SK-N-SH treated with all-trans-retinoic acid at 6 μM for 48 hours (cell line): ENCODE measurements around the gene ABLIM1.

Source experiments
- ATAC-seq: fragments of 200-7000 bp; cut with Tn5 transposase; 3 replicates; pipeline ENCODE4 v1.9.1; 2020; ENCODE audit warnings: mild to moderate bottlenecking, moderate library complexity
- ARNTL ChIP-seq: fragments of 450-650 bp; formaldehyde crosslinking; IDR thresholded peaks from 2 replicates; pipeline ENCODE4 v1.5.0; 2020; ENCODE audit warnings: low read depth, mild to moderate bottlenecking, moderate library complexity, borderline replicate concordance
- BACH2 ChIP-seq: fragments of 250-450 bp; sonication (Bioruptor Pico); IDR thresholded peaks from 2 replicates; pipeline ENCODE4 v1.9.0; 2021; ENCODE audit warnings: mild to moderate bottlenecking, borderline replicate concordance
- CSDC2 ChIP-seq: fragments of 250-450 bp; sonication (Bioruptor Pico); IDR thresholded peaks from 2 replicates; pipeline ENCODE4 v1.5.0; 2020; ENCODE audit warnings: mild to moderate bottlenecking, moderate library complexity
- CSRNP3 ChIP-seq: fragments of 250-450 bp; sonication (Bioruptor Pico); IDR thresholded peaks from 2 replicates; pipeline ENCODE4 v1.5.1; 2021; ENCODE audit warnings: mild to moderate bottlenecking, moderate library complexity
- ESRRG ChIP-seq: fragments of 250-450 bp; sonication (Bioruptor Pico); IDR thresholded peaks from 2 replicates; pipeline ENCODE4 v1.6.1; 2021; ENCODE audit warnings: mild to moderate bottlenecking
- ISL1 ChIP-seq: fragments of 250-450 bp; sonication (Bioruptor Pico); IDR thresholded peaks from 2 replicates; pipeline ENCODE4 v2.1.2; 2022; ENCODE audit warnings: mild to moderate bottlenecking, moderate library complexity
- OSR1 ChIP-seq: fragments of 250-450 bp; sonication (Bioruptor Pico); IDR thresholded peaks from 2 replicates; pipeline ENCODE4 v1.8.0; 2022; ENCODE audit warnings: moderate library complexity, mild to moderate bottlenecking, inconsistent platforms
- PATZ1 ChIP-seq: fragments of 250-450 bp; sonication (Bioruptor Pico); IDR thresholded peaks from 2 replicates; pipeline ENCODE4 v1.8.0; 2020; ENCODE audit warnings: mild to moderate bottlenecking, moderate library complexity, borderline replicate concordance
- PPARA ChIP-seq: fragments of 250-450 bp; sonication (Bioruptor Pico); IDR thresholded peaks from 2 replicates; pipeline ENCODE4 v1.5.0; 2020; ENCODE audit warnings: mild to moderate bottlenecking, borderline replicate concordance
- RARB ChIP-seq: fragments of 250-450 bp; sonication (Bioruptor Pico); IDR thresholded peaks from 2 replicates; pipeline ENCODE4 v1.8.0; 2021; ENCODE audit warnings: mild to moderate bottlenecking, moderate library complexity
- SNAI2 ChIP-seq: fragments of 250-450 bp; sonication (Bioruptor Pico); IDR thresholded peaks from 2 replicates; pipeline ENCODE4 v1.5.0; 2020; ENCODE audit warnings: mild to moderate bottlenecking, moderate library complexity
- TCF4 ChIP-seq: fragments of 250-450 bp; sonication (Bioruptor Pico); IDR thresholded peaks from 2 replicates; pipeline ENCODE4 v1.8.0; 2021; ENCODE audit warnings: mild to moderate bottlenecking, moderate library complexity, borderline replicate concordance
- TOX ChIP-seq: fragments of 250-450 bp; sonication (Bioruptor Pico); IDR thresholded peaks from 2 replicates; pipeline ENCODE4 v1.8.0; 2021; ENCODE audit warnings: mild to moderate bottlenecking, moderate library complexity, borderline replicate concordance
- TSHZ2 ChIP-seq: fragments of 250-450 bp; sonication (Bioruptor Pico); IDR thresholded peaks from 2 replicates; pipeline ENCODE4 v1.5.0; 2020; ENCODE audit warnings: mild to moderate bottlenecking, moderate library complexity
- ZC3H10 ChIP-seq: fragments of 250-450 bp; sonication (Bioruptor Pico); IDR thresholded peaks from 2 replicates; pipeline ENCODE4 v1.5.1; 2021; ENCODE audit warnings: mild to moderate bottlenecking, moderate library complexity
- ZFP3 ChIP-seq: fragments of 250-450 bp; sonication (Bioruptor Pico); IDR thresholded peaks from 2 replicates; pipeline ENCODE4 v1.5.0; 2020; ENCODE audit warnings: mild to moderate bottlenecking, moderate library complexity
- ZFP30 ChIP-seq: fragments of 450-650 bp; formaldehyde crosslinking; IDR thresholded peaks from 2 replicates; pipeline ENCODE4 v1.5.0; 2022; ENCODE audit warnings: mild to moderate bottlenecking, moderate library complexity
- ZNF565 ChIP-seq: fragments of 450-650 bp; formaldehyde crosslinking; conservative IDR thresholded peaks from 2 replicates; pipeline ENCODE4 v1.5.0; 2020; ENCODE audit warnings: low read depth, mild to moderate bottlenecking, moderate library complexity
- ZNF70 ChIP-seq: fragments of 450-650 bp; formaldehyde crosslinking; IDR thresholded peaks from 2 replicates; pipeline ENCODE4 v1.5.0; 2020; ENCODE audit warnings: mild to moderate bottlenecking, moderate library complexity
- ZNF8 ChIP-seq: fragments of 450-650 bp; formaldehyde crosslinking; IDR thresholded peaks from 2 replicates; pipeline ENCODE4 v1.5.0; 2020; ENCODE audit warnings: mild to moderate bottlenecking, moderate library complexity
- TF ChIP-seq, protein P1 (sequence below): fragments of 250-450 bp; sonication (Bioruptor Pico); IDR thresholded peaks from 2 replicates; pipeline ENCODE4 v1.5.1; 2020; ENCODE audit warnings: low read depth, mild to moderate bottlenecking, moderate library complexity
- TF ChIP-seq, protein P2 (sequence below): fragments of 250-450 bp; sonication (Bioruptor Pico); IDR thresholded peaks from 2 replicates; pipeline ENCODE4 v1.8.0; 2021; ENCODE audit warnings: low read depth, mild to moderate bottlenecking, moderate library complexity, borderline replicate concordance

Gene ABLIM1

GRCh38 chr10:114559636-114560035 is 98.4 kb downstream of the ABLIM1 start:
- TF ChIP-seq ZNF70 (CRISPR knock-in tag) = no peak
- no peak for TF ChIP-seq TSHZ2 (CRISPR knock-in tag)
- no peak for TF ChIP-seq ZFP3 (CRISPR knock-in tag)
- no peak for TF ChIP-seq ARNTL (CRISPR knock-in tag)
- TF ChIP-seq RARB (CRISPR knock-in tag) = no peak
- no peak for TF ChIP-seq CSDC2 (CRISPR knock-in tag)
- TF ChIP-seq ESRRG (CRISPR knock-in tag) = no peak
- TF ChIP-seq ISL1 (CRISPR knock-in tag) = no peak
- TF ChIP-seq SNAI2 (CRISPR knock-in tag) = no peak
- no peak for TF ChIP-seq PPARA
- no peak for TF ChIP-seq TOX
- TF ChIP-seq, protein P1, sequence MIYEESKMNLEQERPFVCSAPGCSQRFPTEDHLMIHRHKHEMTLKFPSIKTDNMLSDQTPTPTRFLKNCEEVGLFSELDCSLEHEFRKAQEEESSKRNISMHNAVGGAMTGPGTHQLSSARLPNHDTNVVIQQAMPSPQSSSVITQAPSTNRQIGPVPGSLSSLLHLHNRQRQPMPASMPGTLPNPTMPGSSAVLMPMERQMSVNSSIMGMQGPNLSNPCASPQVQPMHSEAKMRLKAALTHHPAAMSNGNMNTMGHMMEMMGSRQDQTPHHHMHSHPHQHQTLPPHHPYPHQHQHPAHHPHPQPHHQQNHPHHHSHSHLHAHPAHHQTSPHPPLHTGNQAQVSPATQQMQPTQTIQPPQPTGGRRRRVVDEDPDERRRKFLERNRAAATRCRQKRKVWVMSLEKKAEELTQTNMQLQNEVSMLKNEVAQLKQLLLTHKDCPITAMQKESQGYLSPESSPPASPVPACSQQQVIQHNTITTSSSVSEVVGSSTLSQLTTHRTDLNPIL = no peak
- TF ChIP-seq CSRNP3 (CRISPR knock-in tag) = no peak
- TF ChIP-seq, protein P2, sequence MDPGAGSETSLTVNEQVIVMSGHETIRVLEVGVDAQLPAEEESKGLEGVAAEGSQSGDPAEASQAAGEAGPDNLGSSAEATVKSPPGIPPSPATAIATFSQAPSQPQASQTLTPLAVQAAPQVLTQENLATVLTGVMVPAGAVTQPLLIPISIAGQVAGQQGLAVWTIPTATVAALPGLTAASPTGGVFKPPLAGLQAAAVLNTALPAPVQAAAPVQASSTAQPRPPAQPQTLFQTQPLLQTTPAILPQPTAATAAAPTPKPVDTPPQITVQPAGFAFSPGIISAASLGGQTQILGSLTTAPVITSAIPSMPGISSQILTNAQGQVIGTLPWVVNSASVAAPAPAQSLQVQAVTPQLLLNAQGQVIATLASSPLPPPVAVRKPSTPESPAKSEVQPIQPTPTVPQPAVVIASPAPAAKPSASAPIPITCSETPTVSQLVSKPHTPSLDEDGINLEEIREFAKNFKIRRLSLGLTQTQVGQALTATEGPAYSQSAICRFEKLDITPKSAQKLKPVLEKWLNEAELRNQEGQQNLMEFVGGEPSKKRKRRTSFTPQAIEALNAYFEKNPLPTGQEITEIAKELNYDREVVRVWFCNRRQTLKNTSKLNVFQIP = no peak
- no peak for TF ChIP-seq BACH2 (CRISPR knock-in tag)
- no peak for TF ChIP-seq ZFP30 (CRISPR knock-in tag)
- TF ChIP-seq ZNF565 = no peak
- TF ChIP-seq ZC3H10 = no peak
- no peak for ATAC-seq

DNA sequence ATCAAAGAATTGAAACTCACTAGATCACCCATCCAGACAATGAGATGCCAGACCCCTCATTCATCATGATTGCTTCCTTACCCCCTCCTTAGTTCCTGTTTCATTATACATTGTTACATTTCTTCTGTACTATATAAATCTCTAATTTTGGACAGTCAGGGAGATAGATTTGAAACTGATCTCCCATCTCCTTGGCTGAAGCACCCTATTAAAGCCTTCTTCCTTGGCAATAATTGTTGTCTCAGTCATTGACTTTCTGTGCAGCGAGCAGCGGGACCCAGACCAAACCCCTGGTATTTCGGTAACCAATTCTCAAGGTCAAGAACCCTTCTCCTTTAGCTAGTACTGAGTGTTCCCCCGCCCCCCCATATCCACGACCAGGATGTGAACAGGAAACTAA is 100.2 kb downstream of the ABLIM1 start:
- TF ChIP-seq ZNF70 (CRISPR knock-in tag) (no peak), ZC3H10 (no peak), ZFP3 (CRISPR knock-in tag) (no peak), ZFP30 (CRISPR knock-in tag) (no peak), TSHZ2 (CRISPR knock-in tag) (no peak)
- ATAC-seq = no peak

DNA sequence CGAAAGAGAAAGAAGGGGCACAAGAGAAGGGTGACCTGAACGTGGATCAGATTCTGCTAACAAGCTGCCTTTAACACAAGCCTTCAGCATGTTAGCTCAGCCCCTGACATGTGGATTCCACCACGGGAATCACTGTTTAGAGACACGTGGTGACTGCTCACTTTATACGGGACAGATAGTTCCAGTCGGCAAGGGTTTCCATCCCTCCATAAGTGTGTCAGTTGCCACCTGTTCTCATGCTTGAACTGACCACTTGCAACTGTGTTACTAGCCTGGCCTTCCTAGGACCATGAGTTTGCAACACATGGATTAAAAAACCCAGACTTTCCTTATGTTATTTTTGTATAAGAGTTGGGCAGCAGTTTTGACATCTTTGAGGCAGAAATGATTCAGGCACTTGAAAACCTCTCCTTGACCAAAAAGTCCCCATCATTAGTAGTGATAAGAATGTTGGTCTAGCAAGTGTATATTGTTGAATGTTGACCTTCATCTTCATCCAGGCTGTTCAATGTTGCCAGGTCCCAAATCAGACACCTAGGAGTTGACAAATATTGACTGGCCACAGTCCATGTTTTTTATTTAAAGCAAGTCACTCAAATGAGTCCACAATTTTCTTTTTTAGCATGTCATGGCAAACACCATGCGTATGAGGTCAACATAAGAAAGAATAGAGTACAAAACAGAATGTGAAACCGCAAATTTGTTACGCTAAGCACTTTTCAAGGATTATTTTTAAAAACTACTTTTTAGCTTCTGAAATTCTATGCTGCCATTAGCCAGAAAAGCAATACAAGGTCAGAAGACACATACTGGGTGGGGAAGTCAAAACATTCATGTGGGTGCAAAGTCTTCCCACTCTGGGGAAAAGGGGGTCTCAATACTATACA is 101.6 kb downstream of the ABLIM1 start:
- no peak for ATAC-seq
- no peak for TF ChIP-seq PPARA
- no peak for TF ChIP-seq ARNTL (CRISPR knock-in tag)
- TF ChIP-seq ZFP30 (CRISPR knock-in tag) = no peak
- TF ChIP-seq SNAI2 (CRISPR knock-in tag) = no peak
- no peak for TF ChIP-seq ZC3H10
- TF ChIP-seq ZNF565 = no peak
- TF ChIP-seq BACH2 (CRISPR knock-in tag) = no peak
- TF ChIP-seq ZNF8 = no peak
- no peak for TF ChIP-seq TCF4 (CRISPR knock-in tag)
- TF ChIP-seq RARB (CRISPR knock-in tag) = no peak
- no peak for TF ChIP-seq ZNF70 (CRISPR knock-in tag)
- TF ChIP-seq TOX = no peak
- TF ChIP-seq PATZ1 (CRISPR knock-in tag) = no peak
- no peak for TF ChIP-seq OSR1 (CRISPR knock-in tag)
- TF ChIP-seq, protein P1 = no peak
